H1 (cell line): ENCODE data around the gene GPSM3. TPM values are rescaled to one million over a fixed set of nuclear protein-coding genes. Genes with fewer than 3 reads are reported as not detected.
A peak's percentile ranks its signal among the peaks of the same experiment; 100 is the strongest.

Source experiments
- CTCF ChIA-PET: fragments of 300-600 bp; sonication (Branson Sonifier 250); formaldehyde crosslinking; loops from one replicate; lab custom pipeline; 2021; ENCODE audit not compliant: partially characterized antibody; lab: Charles Lee
- POLR2A ChIA-PET: fragments of 300-600 bp; sonication (Branson Sonifier 250); formaldehyde crosslinking; loops from one replicate; lab custom pipeline; 2021; ENCODE audit warnings: inconsistent platforms; ENCODE audit not compliant: partially characterized antibody; lab: Charles Lee
- DNase-seq, 2 experiments: peaks; one replicate each; pipeline versions ENCODE4 v3.0.0 to v3.0.0-alpha.2; 2010 to 2022; ENCODE audit warnings: low spot score in 2 of 2, low read depth in 1 of 2, mixed read lengths in 1 of 2
- FAIRE-seq: peaks from 2 replicates; lab custom pipeline; 2011; peaks lifted over from hg19 to GRCh38; lab: Jason Lieb, UNC
- H2AFZ ChIP-seq: 2 replicates; pipeline ENCODE4 v1.8.1; 2012; ENCODE audit warnings: low read length, inconsistent platforms
- H2AK5ac ChIP-seq: 2 replicates; pipeline ENCODE4 v1.6.1; 2013; ENCODE audit warnings: low read depth, low read length
- H2BK120ac ChIP-seq: replicated peaks from 2 replicates; pipeline ENCODE3; 2013; ENCODE audit warnings: low read depth, low read length, inconsistent platforms
- H2BK12ac ChIP-seq: 2 replicates; pipeline ENCODE4 v1.6.1; 2013; ENCODE audit warnings: low read depth, low read length
- H2BK15ac ChIP-seq: 2 replicates; pipeline ENCODE4 v1.6.1; 2013; ENCODE audit warnings: low read length
- H2BK20ac ChIP-seq: 2 replicates; pipeline ENCODE4 v1.6.1; 2013; ENCODE audit warnings: low read length
- H2BK5ac ChIP-seq: 2 replicates; pipeline ENCODE4 v1.6.1; 2013; ENCODE audit warnings: low read depth, low read length
- H3K14ac ChIP-seq: 2 replicates; pipeline ENCODE4 v1.6.1; 2013; ENCODE audit warnings: inconsistent platforms; ENCODE audit not compliant: insufficient read length
- H3K18ac ChIP-seq: 2 replicates; pipeline ENCODE4 v1.6.1; 2013; ENCODE audit warnings: low read length; ENCODE audit errors: extremely low read depth
- H3K23ac ChIP-seq: 2 replicates; pipeline ENCODE4 v1.6.1; 2013; ENCODE audit warnings: inconsistent platforms; ENCODE audit not compliant: insufficient read length
- H3K23me2 ChIP-seq: 2 replicates; pipeline ENCODE4 v1.6.1; 2013; ENCODE audit warnings: low read depth, low read length
- H3K27ac ChIP-seq: 2 replicates; pipeline ENCODE4 v1.6.1; 2011; ENCODE audit warnings: low read depth, low read length, inconsistent platforms
- H3K27me3 ChIP-seq, 4 experiments: replicated peaks in 1 of 4; 1 replicate in 1 of 4; 2 replicates in 3 of 4; pipeline versions ENCODE4 v1.6.1 to v1.8.1; 2011 to 2013; ENCODE audit warnings: low read length in 3 of 4, mild to moderate bottlenecking in 3 of 4, inconsistent platforms in 2 of 4, mixed read lengths in 2 of 4, moderate library complexity in 1 of 4; ENCODE audit not compliant: control insufficient read depth in 3 of 4, insufficient read depth in 3 of 4; ENCODE audit errors: extremely low read depth in 1 of 4
- H3K36me3 ChIP-seq, 4 experiments: 2 replicates each; pipeline versions ENCODE4 v1.6.1 to v1.8.1; 2011 to 2013; ENCODE audit warnings: mild to moderate bottlenecking in 4 of 4, low read length in 3 of 4, moderate library complexity in 2 of 4, control low read depth in 1 of 4, inconsistent platforms in 1 of 4; ENCODE audit not compliant: insufficient read depth in 4 of 4, control insufficient read depth in 2 of 4
- H3K4ac ChIP-seq: replicated peaks from 2 replicates; pipeline ENCODE3; 2013; ENCODE audit warnings: low read length, low read depth, mixed read lengths, inconsistent platforms; ENCODE audit not compliant: insufficient read length
- H3K4me1 ChIP-seq, 4 experiments: replicated peaks in 1 of 4; 1 replicate in 1 of 4; 2 replicates in 3 of 4; pipeline versions ENCODE4 v1.6.1 to v1.8.1; 2011 to 2013; ENCODE audit warnings: low read length in 3 of 4, inconsistent platforms in 2 of 4, mixed read lengths in 1 of 4; ENCODE audit not compliant: insufficient read depth in 4 of 4, control insufficient read depth in 3 of 4
- H3K4me2 ChIP-seq, 2 experiments: 2 replicates each; pipeline versions ENCODE4 v1.6.1 to v1.8.1; 2011 to 2013; ENCODE audit warnings: low read depth in 2 of 2, low read length in 2 of 2, control low read depth in 1 of 2, inconsistent platforms in 1 of 2, mild to moderate bottlenecking in 1 of 2; ENCODE audit not compliant: insufficient read depth in 1 of 2
- H3K4me3 ChIP-seq, 4 experiments: fragments of 200-600, 300-600 bp in 1 of 4; sonication (generic), shearing (Covaris generic), sonication (Bioruptor Twin) in 1 of 4; 2 replicates each; pipeline versions ENCODE4 v1.5.1 to v1.8.1; 2011 to 2016; ENCODE audit warnings: low read length in 4 of 4, low read depth in 3 of 4, control low read depth in 2 of 4, inconsistent platforms in 2 of 4, mild to moderate bottlenecking in 2 of 4, mixed read lengths in 1 of 4, moderate library complexity in 1 of 4; ENCODE audit not compliant: insufficient read depth in 2 of 4; ENCODE audit errors: extremely low read depth in 1 of 4
- H3K56ac ChIP-seq: replicated peaks from 2 replicates; pipeline ENCODE3; 2013; ENCODE audit warnings: low read depth, mild to moderate bottlenecking, mixed read lengths, low read length, inconsistent platforms; ENCODE audit not compliant: insufficient read length
- H3K79me1 ChIP-seq: 2 replicates; pipeline ENCODE4 v1.6.1; 2013; ENCODE audit warnings: low read depth, low read length, control low read depth
- H3K79me2 ChIP-seq, 2 experiments: 2 replicates each; pipeline versions ENCODE4 v1.6.1 to v1.8.1; 2012 to 2013; ENCODE audit warnings: low read length in 2 of 2, mild to moderate bottlenecking in 2 of 2, inconsistent platforms in 1 of 2; ENCODE audit not compliant: insufficient read depth in 2 of 2, control insufficient read depth in 1 of 2
- H3K9ac ChIP-seq, 4 experiments: replicated peaks in 1 of 4; 1 replicate in 1 of 4; 2 replicates in 3 of 4; pipeline versions ENCODE4 v1.6.1 to v1.8.1; 2011 to 2013; ENCODE audit warnings: low read depth in 3 of 4, low read length in 3 of 4, control low read depth in 2 of 4, mild to moderate bottlenecking in 2 of 4, moderate library complexity in 2 of 4, inconsistent platforms in 1 of 4; ENCODE audit errors: extremely low read depth in 1 of 4
- H3K9me3 ChIP-seq, 2 experiments: 2 replicates each; pipeline versions ENCODE4 v1.6.1 to v1.8.1; 2012 to 2013; ENCODE audit warnings: mild to moderate bottlenecking in 2 of 2, moderate library complexity in 2 of 2, control low read depth in 1 of 2, inconsistent platforms in 1 of 2, low read depth in 1 of 2, low read length in 1 of 2, mixed read lengths in 1 of 2; ENCODE audit not compliant: insufficient read depth in 2 of 2
- H4K20me1 ChIP-seq, 2 experiments: replicated peaks in 1 of 2; 2 replicates each; pipeline versions ENCODE3 to v1.8.1; 2011 to 2013; ENCODE audit warnings: inconsistent platforms in 2 of 2, low read length in 2 of 2, mild to moderate bottlenecking in 1 of 2; ENCODE audit not compliant: insufficient read depth in 2 of 2, control insufficient read depth in 1 of 2
- H4K5ac ChIP-seq: 2 replicates; pipeline ENCODE4 v1.6.1; 2013; ENCODE audit warnings: low read length, low read depth, mixed read lengths, inconsistent platforms; ENCODE audit not compliant: insufficient read length
- H4K8ac ChIP-seq: 2 replicates; pipeline ENCODE4 v1.8.0; 2013; ENCODE audit warnings: mild to moderate bottlenecking, moderate library complexity, low read length, inconsistent platforms; ENCODE audit not compliant: insufficient read depth; ENCODE audit errors: extremely low read depth
- H4K91ac ChIP-seq: replicated peaks from 2 replicates; pipeline ENCODE3; 2013; ENCODE audit warnings: low read length, mixed read lengths, inconsistent platforms; ENCODE audit not compliant: insufficient read length
- EGR1 ChIP-seq: IDR thresholded peaks from 2 replicates; pipeline ENCODE4 v1.6.1; 2011; ENCODE audit warnings: low read depth, low read length, borderline replicate concordance
- EZH2 ChIP-seq: fragments of 200-600 bp; sonication (generic); IDR thresholded peaks from 2 replicates; pipeline ENCODE4 v1.7.1; 2012; ENCODE audit warnings: low read depth, mild to moderate bottlenecking, moderate library complexity, low read length, inconsistent platforms; ENCODE audit not compliant: severe bottlenecking
- KDM1A ChIP-seq: fragments of 200-600, 300-600 bp; sonication (generic); IDR thresholded peaks from 2 replicates; pipeline ENCODE4 v1.7.1; 2016; ENCODE audit warnings: mild to moderate bottlenecking, low read length, borderline replicate concordance
- POLR2A ChIP-seq, 2 experiments: IDR thresholded peaks; 1 replicate in 1 of 2; 2 replicates in 1 of 2; pipeline ENCODE4 v1.6.1; 2011; ENCODE audit warnings: low read depth in 2 of 2, low read length in 2 of 2, mild to moderate bottlenecking in 2 of 2; ENCODE audit errors: control extremely low read depth in 1 of 2
- RAD21 ChIP-seq, 2 experiments: IDR thresholded peaks in 1 of 2; conservative IDR thresholded peaks in 1 of 2; 2 replicates each; pipeline ENCODE4 v1.6.1; 2011; ENCODE audit warnings: low read depth in 2 of 2, low read length in 2 of 2, improper control_type of control experiment in 1 of 2, inconsistent platforms in 1 of 2, mild to moderate bottlenecking in 1 of 2, moderate library complexity in 1 of 2
- SP2 ChIP-seq: IDR thresholded peaks from 2 replicates; pipeline ENCODE4 v1.6.1; 2012; ENCODE audit warnings: mild to moderate bottlenecking, low read length, inconsistent platforms
- TEAD4 ChIP-seq: IDR thresholded peaks from 2 replicates; pipeline ENCODE4 v1.6.1; 2012; ENCODE audit warnings: low read depth, low read length, inconsistent platforms, mixed read lengths
- YY1 ChIP-seq: IDR thresholded peaks from 2 replicates; pipeline ENCODE4 v1.6.1; 2011; ENCODE audit warnings: low read depth, mild to moderate bottlenecking, low read length
- ZNF274 ChIP-seq: IDR thresholded peaks from 2 replicates; pipeline ENCODE4 v1.7.0; 2012; ENCODE audit warnings: low read length, borderline replicate concordance; ENCODE audit errors: extremely low read depth
- WGBS, 2 experiments: shearing (Covaris generic) in 1 of 2; methylation state at CpG; one replicate each; pipeline versions ENCODE4 v1.1.6 to v1.1.7; 2013 to 2015; ENCODE audit warnings: low lambda C conversion rate in 2 of 2, mixed read lengths in 2 of 2, inconsistent platforms in 1 of 2, low coverage in 1 of 2, missing lambda C conversion rate in 1 of 2; ENCODE audit not compliant: insufficient replicate concordance in 2 of 2, insufficient coverage in 1 of 2, insufficient read length in 1 of 2; ENCODE audit errors: extremely low coverage in 1 of 2, missing lambda C conversion rate in 1 of 2; 5-methylcytosine and 5-hydroxymethylcytosine counted together
- polyA plus RNA-seq, 7 experiments: library from polyadenylated mRNA; depleted of rRNA in 3 of 7; stranded (reverse) in 5 of 7; unstranded in 2 of 7; fragments of >200 nt in 5 of 7; fragments of 200-250 nt in 2 of 7; gene quantifications; 1 replicate in 5 of 7; 2 replicates in 1 of 7; 4 replicates in 1 of 7; pipeline versions ENCODE4 v1.2.1 to v1.2.3, GENCODE V29; 2011 to 2013; ENCODE audit warnings: missing spikeins in 2 of 7, mixed read lengths in 2 of 7
- total RNA-seq: library from RNA; stranded (reverse); fragmentation: NEBNext Ultra II Directional; extraction: Animal tissue kit (Norgen Biotek cat#: 25700); gene quantifications from 2 replicates; pipeline ENCODE4 v1.2.1, GENCODE V29; 2021

GPSM3 gene
- total and polyA plus RNA-seq, 2 of the 8 experiments (the other 6 are each of a cell fraction or from before 2014, with no cell fraction given): 6.6 to 9.8 TPM

DNA sequence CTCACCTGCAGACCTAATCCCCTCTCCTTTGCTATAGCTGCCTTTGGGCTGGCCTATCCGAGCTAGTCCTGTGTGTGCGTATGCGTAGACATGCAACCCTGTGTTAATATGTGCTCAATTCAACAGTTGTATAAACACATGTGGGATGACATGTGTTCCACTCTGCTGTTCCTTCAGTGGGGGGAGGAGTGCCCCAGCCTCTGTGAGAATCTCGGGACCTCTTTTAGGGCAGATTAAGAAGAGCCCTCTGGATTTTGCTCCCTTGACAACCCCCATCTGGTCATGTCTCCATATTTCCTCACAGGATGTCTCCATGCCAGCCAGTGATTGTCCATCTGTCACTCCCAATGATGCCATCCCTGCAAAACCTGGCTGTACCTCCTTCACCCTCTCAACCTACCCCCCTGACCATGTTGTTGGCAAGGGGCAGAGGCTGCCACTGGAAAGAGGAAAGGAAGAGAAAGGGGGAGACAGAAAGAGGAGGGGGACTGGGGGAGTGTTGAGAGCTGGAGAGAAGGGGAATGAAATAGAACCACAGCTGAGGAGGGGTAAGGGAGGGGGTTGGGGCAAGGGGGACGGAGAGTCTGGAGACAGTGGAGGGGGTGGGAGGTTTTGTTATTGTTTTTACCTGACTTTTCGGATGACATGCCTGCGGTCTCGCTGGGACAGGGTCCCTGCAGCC is 41.1 kb downstream of the GPSM3 start:
- H2AK5ac ChIP-seq: no peak overlapping the region; the same call in 1 of the 2 replicates
- no peak overlapping the region for H3K56ac ChIP-seq
- no peak overlapping the region for H2BK20ac ChIP-seq
- no peak overlapping the region for H3K27ac ChIP-seq
- ChIA-PET CTCF (interaction anchor here (1.0 to 4.7 kb wide), 5 partner anchors 13 to 37 kb away, joined by 4 to 23 read pairs (median 5); partner anchors contain the start of genes ATF6B and EGFL8), POLR2A (interaction anchor here (0.6 to 4.7 kb wide), 20 partner anchors 8 to 80 kb away, joined by 3 to 30 read pairs (median 4); partner anchors contain the start of genes ATF6B, EGFL8, FKBPL and GPSM3)
- no peak overlapping the region for H4K91ac ChIP-seq
- H3K4ac ChIP-seq: no peak overlapping the region
- H3K9ac ChIP-seq: no peak overlapping the region
- H3K23me2 ChIP-seq: peaks cover 25% of the 10 kb centered on the region
- peak overlapping the region; percentile 98; the same call in 1 of the 2 replicates for H2BK15ac ChIP-seq
- FAIRE-seq (no peak), DNase-seq (no peak)
- no peaks in the 10 kb centered on the region for H4K20me1 ChIP-seq
- no peak overlapping the region for H4K5ac ChIP-seq
- peaks cover 4 to 41% (median 37%) of the 10 kb centered on the region in 4 experiments for H3K27me3 ChIP-seq
- H2BK5ac ChIP-seq: no peak overlapping the region
- H2BK120ac ChIP-seq: no peak overlapping the region
- no peak overlapping the region for H3K14ac ChIP-seq
- H3K4me3 ChIP-seq: peak overlapping the region in 2 of 4 experiments; percentile 55 to 76; a peak in 4 of 8 replicates
- no peak overlapping the region for H2AFZ ChIP-seq
- no peak overlapping the region for H3K23ac ChIP-seq
- H3K36me3 ChIP-seq: peaks cover under 1 to 3% (median 1%) of the 10 kb centered on the region in 4 experiments; a peak in 2 of 8 replicates
- peak overlapping the region; percentile 94 to 100 for H3K4me2 ChIP-seq
- H3K9me3 ChIP-seq: no peaks in the 10 kb centered on the region
- no peak overlapping the region for H2BK12ac ChIP-seq
- H3K18ac ChIP-seq: peak overlapping the region; percentile 62; the same call in 1 of the 2 replicates
- H3K79me2 ChIP-seq: peaks cover 0 to 5% of the 10 kb centered on the region in 2 experiments; a peak in 1 of 4 replicates
- peaks cover 14 to 37% (median 17%) of the 10 kb centered on the region in 4 experiments for H3K4me1 ChIP-seq
- WGBS, 2 experiments: 33% methylated on average over 5 of the region's 8 CpGs; no CpG with 5 or more reads in 1 of the 2 experiments
- 0 out of 2 replicates have a peak, but pooled peaks cover 3% of the 10 kb centered on the region for H3K79me1 ChIP-seq
- H4K8ac ChIP-seq: no peak overlapping the region
- TF ChIP-seq YY1 (no peak), KDM1A (no peak), TEAD4 (no peak), RAD21 (IDR thresholded peaks at IDR 0.05 in 1 of 2, conservative IDR thresholded peaks at IDR 0.05 in 1 of 2; ENCODE audit: low read depth in 2 of 2, low read length in 2 of 2) (no peak), ZNF274 (no peak), SP2 (no peak), EZH2 (no peak), POLR2A (IDR thresholded peaks at IDR 0.05; ENCODE audit: control extremely low read depth in 1 of 2, low read depth in 2 of 2, low read length in 2 of 2) (no peak), EGR1 (no peak)
